K562 (cell line): Measurements from ENCODE around the gene FBXO48. TPM values are rescaled to one million over a fixed set of nuclear protein-coding genes. Genes with fewer than 3 reads are reported as not detected.

Source experiments
- ATAC-seq: fragments of 200-7000 bp; cut with Tn5 transposase; 3 replicates; pipeline ENCODE4 v1.9.1; 2020; ENCODE audit warnings: moderate library complexity
- BruUV-seq: library from RNA; stranded (reverse); fragments of 400-500 nt; replicated peaks from 2 replicates; lab custom pipeline; 2021; lab: Mats Ljungman, UMichigan
- CTCF ChIA-PET: fragments of 300-600 bp; formaldehyde crosslinking; extraction: SDS; loops from one replicate; lab custom pipeline; 2021; ENCODE audit warnings: low intra/inter-chr PET ratio; lab: Yijun Ruan, JAX
- POLR2A ChIA-PET: fragments of 300-600, 350-650 bp; sonication (Branson Sonifier 250); formaldehyde crosslinking; extraction: SDS; loops from one replicate; lab custom pipeline; 2021; ENCODE audit warnings: antibody characterized with exemption, inconsistent platforms; lab: Yijun Ruan, JAX
- DNase-seq, 4 experiments: peaks; one replicate each; pipeline versions ENCODE4 v3.0.0 to v3.0.0-alpha.2; 2011 to 2018; ENCODE audit warnings: low spot score in 3 of 4, mixed read lengths in 3 of 4; ENCODE audit errors: extremely low read depth in 1 of 4
- FAIRE-seq: peaks from 2 replicates; lab custom pipeline; 2011; peaks lifted over from hg19 to GRCh38; lab: Jason Lieb, UNC
- H2AFZ ChIP-seq: 2 replicates; pipeline ENCODE4 v1.6.0; 2011; ENCODE audit warnings: low read depth, low read length, control low read depth, inconsistent platforms
- H3K27ac ChIP-seq: fragments of 200-600 bp; 3 replicates; pipeline ENCODE4 v1.8.0; 2011; ENCODE audit warnings: low read depth, mild to moderate bottlenecking, control low read depth, inconsistent platforms, low read length, moderate library complexity, mixed read lengths; ENCODE audit errors: extremely low read depth
- H3K27me3 ChIP-seq, 2 experiments: fragments of 300-600 bp in 1 of 2; 2 replicates in 1 of 2; 3 replicates in 1 of 2; pipeline versions ENCODE4 v1.6.0 to v1.8.0; 2011; ENCODE audit warnings: inconsistent platforms in 2 of 2, low read length in 2 of 2, mild to moderate bottlenecking in 1 of 2, mixed read lengths in 1 of 2, moderate library complexity in 1 of 2; ENCODE audit not compliant: control insufficient read depth in 2 of 2, insufficient read depth in 2 of 2
- H3K36me3 ChIP-seq: fragments of 300-600 bp; 3 replicates; pipeline ENCODE4 v1.8.0; 2011; ENCODE audit warnings: mild to moderate bottlenecking, low read length, inconsistent platforms; ENCODE audit not compliant: control insufficient read depth, insufficient read depth
- H3K4me1 ChIP-seq, 2 experiments: fragments of 200-600 bp in 1 of 2; replicated peaks in 1 of 2; 2 replicates in 1 of 2; 3 replicates in 1 of 2; pipeline versions ENCODE4 v1.5.1 to v1.8.0; 2011; ENCODE audit warnings: inconsistent platforms in 2 of 2, low read length in 2 of 2, mild to moderate bottlenecking in 1 of 2, mixed read lengths in 1 of 2, moderate library complexity in 1 of 2; ENCODE audit not compliant: control insufficient read depth in 2 of 2, insufficient read depth in 2 of 2
- H3K4me2 ChIP-seq: 2 replicates; pipeline ENCODE4 v1.6.1; 2011; ENCODE audit warnings: low read length, control low read depth, inconsistent platforms, mixed read lengths; ENCODE audit not compliant: insufficient read depth
- H3K4me3 ChIP-seq: fragments of 200-600 bp; sonication (generic), shearing (Covaris generic); 2 replicates; pipeline ENCODE4 v1.5.1; 2016; ENCODE audit warnings: control low read depth, inconsistent platforms
- H3K79me2 ChIP-seq: fragments of 200-600 bp; 3 replicates; pipeline ENCODE4 v1.8.0; 2011; ENCODE audit warnings: low read length, inconsistent platforms; ENCODE audit not compliant: control insufficient read depth, insufficient read depth
- H3K9ac ChIP-seq, 2 experiments: 2 replicates each; pipeline versions ENCODE4 v1.6.0 to v1.6.1; 2011; ENCODE audit warnings: low read depth in 2 of 2, low read length in 2 of 2, control low read depth in 1 of 2, inconsistent platforms in 1 of 2, mild to moderate bottlenecking in 1 of 2, mixed read lengths in 1 of 2; ENCODE audit not compliant: insufficient read depth in 1 of 2
- H3K9me1 ChIP-seq: one replicate; pipeline ENCODE4 v1.6.0; 2011; ENCODE audit warnings: inconsistent platforms, mild to moderate bottlenecking, low read length, moderate library complexity; ENCODE audit not compliant: control insufficient read depth, insufficient read depth
- H3K9me3 ChIP-seq: replicated peaks from 2 replicates; pipeline ENCODE4 v1.5.1; 2011; ENCODE audit warnings: low read depth, low read length, inconsistent platforms; ENCODE audit not compliant: control insufficient read depth, insufficient read depth
- H4K20me1 ChIP-seq: replicated peaks from 2 replicates; pipeline ENCODE4 v1.6.1; 2011; ENCODE audit warnings: low read length, inconsistent platforms, mixed read lengths; ENCODE audit not compliant: control insufficient read depth, insufficient read depth
- ATF1 ChIP-seq, 2 experiments: fragments of 450-650 bp in 1 of 2; IDR thresholded peaks; 2 replicates each; pipeline ENCODE4 v1.6.1; 2016; ENCODE audit warnings: missing compliant biosample characterization in 1 of 2, missing genetic modification characterization in 1 of 2
- CEBPG ChIP-seq, 3 experiments: fragments of 200-800 bp in 1 of 3; sonication (Bioruptor generic) in 1 of 3; sonication (generic) in 1 of 3; formaldehyde crosslinking in 1 of 3; IDR thresholded peaks in 2 of 3; conservative IDR thresholded peaks in 1 of 3; 2 replicates each; pipeline versions ENCODE4 v1.6.1 to v1.8.0; 2016 to 2022; ENCODE audit warnings: missing compliant biosample characterization in 2 of 3, missing genetic modification characterization in 2 of 3, mild to moderate bottlenecking in 1 of 3, missing genetic modification reagents in 1 of 3
- NELFE ChIP-seq: IDR thresholded peaks from 2 replicates; pipeline ENCODE4 v1.6.1; 2011; ENCODE audit warnings: mild to moderate bottlenecking; ENCODE audit not compliant: insufficient read depth, insufficient read length
- POLR2AphosphoS5 ChIP-seq: IDR thresholded peaks from 2 replicates; pipeline ENCODE4 v1.6.1; 2011; ENCODE audit warnings: mild to moderate bottlenecking, low read depth, low read length, moderate library complexity; ENCODE audit not compliant: control insufficient read depth, insufficient read depth
- SRSF9 ChIP-seq: fragments of 200-400 bp; formaldehyde crosslinking; IDR thresholded peaks from 2 replicates; pipeline ENCODE4 v1.6.1; 2017; ENCODE audit warnings: low read depth, low read length, borderline replicate concordance
- WGBS: fragments of 100-300 bp; shearing (Covaris generic); methylation state at CpG from one replicate; pipeline ENCODE4 v1.1.6; 2016; ENCODE audit warnings: low coverage, mixed read lengths; ENCODE audit not compliant: insufficient coverage; ENCODE audit errors: missing lambda C conversion rate; 5-methylcytosine and 5-hydroxymethylcytosine counted together
- in situ Hi-C: fragments of 300-500 bp; cut with MboI; formaldehyde crosslinking; loops from 4 replicates; pipeline ENCODE4 v1.15.0; 2018; ENCODE audit warnings: inconsistent platforms, mixed read lengths
- intact Hi-C: fragments of 100-400 bp; cut with micrococcal nuclease; formaldehyde crosslinking; loops from 2 replicates; pipeline ENCODE4 v1.14.2; 2022
- polyA plus RNA-seq, 8 experiments: library from polyadenylated mRNA; depleted of rRNA in 4 of 8; stranded (reverse) in 5 of 8; unstranded in 3 of 8; fragments of >200 nt; fragmentation: Nextera tagmentation in 2 of 8; fragmentation: Illumina TruSeq in 1 of 8; extraction: Ambion mirVana in 2 of 8; extraction: Trizol in 1 of 8; gene quantifications; 2 replicates each; pipeline versions ENCODE4 v1.2.1 to v1.2.3, GENCODE V29; 2011 to 2014; ENCODE audit warnings: inconsistent platforms in 1 of 8, missing spikeins in 1 of 8
- total RNA-seq, 7 experiments: library from RNA; depleted of rRNA in 6 of 7; stranded (reverse); fragments of >200 nt in 6 of 7; fragmentation: Illumina TruSeq in 2 of 7; extraction: Trizol in 2 of 7; gene quantifications; 2 replicates each; pipeline versions ENCODE4 v1.2.1 to v1.2.3, GENCODE V29; 2011 to 2021; ENCODE audit warnings: low replicate concordance in 1 of 7
- TF ChIP-seq, protein P1 (sequence below), 3 experiments: IDR thresholded peaks in 2 of 3; conservative IDR thresholded peaks in 1 of 3; 2 replicates each; pipeline ENCODE4 v1.5.1; 2011 to 2012; ENCODE audit warnings: low read length in 3 of 3, mild to moderate bottlenecking in 3 of 3, control low read depth in 2 of 3, improper control_type of control experiment in 1 of 3, inconsistent platforms in 1 of 3, low read depth in 1 of 3, mixed read lengths in 1 of 3, moderate library complexity in 1 of 3; ENCODE audit not compliant: insufficient read depth in 2 of 3
- TF ChIP-seq, protein P2 (sequence below): IDR thresholded peaks from 2 replicates; pipeline ENCODE4 v1.6.1; 2012; ENCODE audit warnings: low read depth, low read length, improper control_type of control experiment, borderline replicate concordance

FBXO48 gene
- total and polyA plus RNA-seq, 9 of the 15 experiments (the other 6 are each of a cell fraction or from before 2014, with no cell fraction given): 0.36 to 1.8 (median 0.73) TPM

DNA sequence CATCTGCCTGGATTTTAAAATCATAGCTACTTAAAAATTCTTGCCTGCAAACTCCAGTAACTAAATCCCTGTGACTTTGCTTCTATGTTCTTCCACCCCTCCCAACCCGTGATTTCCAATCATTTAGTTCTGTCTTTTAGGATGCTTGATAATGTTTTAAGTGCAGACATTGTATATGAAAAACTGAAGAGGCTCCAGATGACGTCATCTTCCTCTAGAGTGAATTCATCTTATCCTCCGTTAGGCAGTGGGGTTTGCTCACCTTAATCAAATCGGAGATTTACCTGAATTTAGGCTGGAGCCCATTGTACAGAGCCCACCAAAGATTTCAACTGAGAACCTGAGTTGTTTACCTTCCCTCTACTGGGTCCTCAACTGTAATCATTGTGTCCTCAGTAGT, 10.9 kb downstream of the FBXO48 start (continued):
- TF ChIP-seq ATF1 (CRISPR knock-in tag; IDR thresholded peaks at IDR 0.05) (no peak), ATF1 (tag; IDR thresholded peaks at IDR 0.05) (0 out of 2 replicates have a peak, but pooled peaks have one; percentile 17), SRSF9 (no peak), POLR2AphosphoS5 (no peak), NELFE (no peak)
- TF ChIP-seq, protein P1, sequence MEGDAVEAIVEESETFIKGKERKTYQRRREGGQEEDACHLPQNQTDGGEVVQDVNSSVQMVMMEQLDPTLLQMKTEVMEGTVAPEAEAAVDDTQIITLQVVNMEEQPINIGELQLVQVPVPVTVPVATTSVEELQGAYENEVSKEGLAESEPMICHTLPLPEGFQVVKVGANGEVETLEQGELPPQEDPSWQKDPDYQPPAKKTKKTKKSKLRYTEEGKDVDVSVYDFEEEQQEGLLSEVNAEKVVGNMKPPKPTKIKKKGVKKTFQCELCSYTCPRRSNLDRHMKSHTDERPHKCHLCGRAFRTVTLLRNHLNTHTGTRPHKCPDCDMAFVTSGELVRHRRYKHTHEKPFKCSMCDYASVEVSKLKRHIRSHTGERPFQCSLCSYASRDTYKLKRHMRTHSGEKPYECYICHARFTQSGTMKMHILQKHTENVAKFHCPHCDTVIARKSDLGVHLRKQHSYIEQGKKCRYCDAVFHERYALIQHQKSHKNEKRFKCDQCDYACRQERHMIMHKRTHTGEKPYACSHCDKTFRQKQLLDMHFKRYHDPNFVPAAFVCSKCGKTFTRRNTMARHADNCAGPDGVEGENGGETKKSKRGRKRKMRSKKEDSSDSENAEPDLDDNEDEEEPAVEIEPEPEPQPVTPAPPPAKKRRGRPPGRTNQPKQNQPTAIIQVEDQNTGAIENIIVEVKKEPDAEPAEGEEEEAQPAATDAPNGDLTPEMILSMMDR (IDR thresholded peaks at IDR 0.05 in 2 of 3, conservative IDR thresholded peaks at IDR 0.05 in 1 of 3; ENCODE audit: insufficient read depth in 2 of 3, low read depth in 1 of 3, low read length in 3 of 3): no peak

DNA sequence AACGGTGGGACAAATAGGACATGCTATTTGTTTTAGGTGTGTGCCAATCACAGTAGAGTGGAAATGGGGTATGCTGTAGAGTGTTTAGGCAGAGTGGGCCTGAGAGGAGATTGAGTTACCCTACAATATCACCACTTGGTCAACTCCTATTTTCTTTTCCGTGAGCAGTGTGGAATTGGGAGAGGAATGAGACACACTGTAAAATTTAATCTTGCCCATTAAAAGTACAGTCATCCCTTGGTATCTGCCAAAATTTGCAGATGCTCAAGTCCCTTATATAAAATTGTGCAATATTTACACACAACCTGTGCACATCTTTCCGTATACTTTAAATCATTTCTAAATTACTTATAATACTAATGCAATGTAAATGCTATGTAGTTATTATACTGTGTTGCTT, 12.4 kb downstream of the FBXO48 start:
- no TSS peak for BruUV-seq
- Histone ChIP-seq H3K4me1 (peaks cover 0 to 7% of the 10 kb centered on the region in 2 experiments; a peak in 2 of 5 replicates), H3K27ac (no peak overlapping the region), H4K20me1 (no peaks in the 10 kb centered on the region), H3K4me2 (no peak overlapping the region), H3K36me3 (no peaks in the 10 kb centered on the region), H3K4me3 (no peak overlapping the region), H3K79me2 (no peaks in the 10 kb centered on the region), H3K9me1 (no peaks in the 10 kb centered on the region), H3K27me3 (no peaks in the 10 kb centered on the region), H3K9ac (no peak overlapping the region), H2AFZ (peak overlapping the region; percentile 47; the same call in 1 of the 2 replicates), H3K9me3 (no peaks in the 10 kb centered on the region)
- intact Hi-C loops: no loop called here
- TF ChIP-seq CEBPG (CRISPR knock-in tag; IDR thresholded peaks at IDR 0.05): no peak
- TF ChIP-seq CEBPG (tag; conservative IDR thresholded peaks at IDR 0.05 in 1 of 2, IDR thresholded peaks at IDR 0.05 in 1 of 2): 0 out of 4 replicates have a peak, but pooled peaks of 1 of the 2 experiments have one; percentile 27
- TF ChIP-seq, protein P2, sequence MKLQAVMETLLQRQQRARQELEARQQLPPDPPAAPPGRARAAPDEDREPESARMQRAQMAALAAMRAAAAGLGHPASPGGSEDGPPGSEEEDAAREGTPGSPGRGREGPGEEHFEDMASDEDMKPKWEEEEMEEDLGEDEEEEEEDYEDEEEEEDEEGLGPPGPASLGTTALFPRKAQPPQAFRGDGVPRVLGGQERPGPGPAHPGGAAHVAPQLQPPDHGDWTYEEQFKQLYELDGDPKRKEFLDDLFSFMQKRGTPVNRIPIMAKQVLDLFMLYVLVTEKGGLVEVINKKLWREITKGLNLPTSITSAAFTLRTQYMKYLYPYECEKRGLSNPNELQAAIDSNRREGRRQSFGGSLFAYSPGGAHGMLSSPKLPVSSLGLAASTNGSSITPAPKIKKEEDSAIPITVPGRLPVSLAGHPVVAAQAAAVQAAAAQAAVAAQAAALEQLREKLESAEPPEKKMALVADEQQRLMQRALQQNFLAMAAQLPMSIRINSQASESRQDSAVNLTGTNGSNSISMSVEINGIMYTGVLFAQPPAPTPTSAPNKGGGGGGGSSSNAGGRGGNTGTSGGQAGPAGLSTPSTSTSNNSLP: no peak
- ATAC-seq (no peak), FAIRE-seq (no peak), DNase-seq (no peak)
- in situ Hi-C loops: no loop called here
- CTCF ChIA-PET: no interaction called here
- POLR2A ChIA-PET: no interaction called here
- 58% methylated on average over 3 of the region's 3 CpGs for WGBS
